ENCODE data around the gene SLC17A9.

SLC17A9 gene

GRCh38 chr20:62977613-62978560 is 25.4 kb downstream of the SLC17A9 start:
- H3K4me3 ChIP-seq (ENCODE audit: low read depth, low read length): peak overlapping the region; percentile 37
- no peak for TF ChIP-seq CTCF (IDR thresholded peaks at IDR 0.05; ENCODE audit: low read depth, low read length, missing control alignments)
- peak; percentile 66 for DNase-seq (ENCODE audit: low read depth)

GRCh38 chr20:62978561-62978943 is 26.0 kb downstream of the SLC17A9 start:
- H3K4me3 ChIP-seq (ENCODE audit: low read depth, low read length): no peak overlapping the region
- no peak for DNase-seq (ENCODE audit: low read depth)
- no peak for TF ChIP-seq CTCF (IDR thresholded peaks at IDR 0.05; ENCODE audit: low read depth, low read length, missing control alignments)

- TF ChIP-seq CTCF (IDR thresholded peaks at IDR 0.05; ENCODE audit: low read depth, low read length, missing control alignments): peak; percentile 22
- H3K4me3 ChIP-seq (ENCODE audit: low read depth, low read length): no peak overlapping the region
- DNase-seq (ENCODE audit: low read depth): no peak
Measured at GRCh38 chr20:62979310-62979709, 26.8 kb downstream of the SLC17A9 start.

GRCh38 chr20:62979876-62980373 is 27.4 kb downstream of the SLC17A9 start:
- no peak overlapping the region for H3K4me3 ChIP-seq (ENCODE audit: low read depth, low read length)
- no peak for TF ChIP-seq CTCF (IDR thresholded peaks at IDR 0.05; ENCODE audit: low read depth, low read length, missing control alignments)
- no peak for DNase-seq (ENCODE audit: low read depth)

- DNase-seq (ENCODE audit: low read depth): no peak
- H3K4me3 ChIP-seq (ENCODE audit: low read depth, low read length): no peak overlapping the region
- TF ChIP-seq CTCF (IDR thresholded peaks at IDR 0.05; ENCODE audit: low read depth, low read length, missing control alignments): no peak
Measured at GRCh38 chr20:62980380-62980960, 28.0 kb downstream of the SLC17A9 start.

GRCh38 chr20:62980970-62981369 is 28.5 kb downstream of the SLC17A9 start:
- TF ChIP-seq CTCF (IDR thresholded peaks at IDR 0.05; ENCODE audit: low read depth, low read length, missing control alignments): no peak
- DNase-seq (ENCODE audit: low read depth): no peak
- no peak overlapping the region for H3K4me3 ChIP-seq (ENCODE audit: low read depth, low read length)
